RWPE1 (cell line): ENCODE results near the gene RAB36.

Experiments
- CTCF ChIA-PET: fragments of 350-600 bp; sonication (Branson Sonifier 250); formaldehyde crosslinking; extraction: SDS; loops from one replicate; lab custom pipeline; 2021; lab: Yijun Ruan, JAX
- POLR2A ChIA-PET: fragments of 400-600 bp; formaldehyde crosslinking; extraction: SDS; loops from one replicate; lab custom pipeline; 2020; ENCODE audit warnings: antibody characterized with exemption; ENCODE audit not compliant: low non-redundant PET; lab: Yijun Ruan, JAX
- DNase-seq: peaks from one replicate; pipeline ENCODE4 v3.0.0; 2012; ENCODE audit warnings: low spot score
- H3K27ac ChIP-seq: fragments of 450-650 bp; 2 replicates; pipeline ENCODE4 v1.5.1; 2017
- TF ChIP-seq, protein P1 (sequence below): fragments of 450-650 bp; conservative IDR thresholded peaks from 2 replicates; pipeline ENCODE4 v1.5.1; 2017; ENCODE audit warnings: low read depth, mild to moderate bottlenecking

RAB36 gene

DNA sequence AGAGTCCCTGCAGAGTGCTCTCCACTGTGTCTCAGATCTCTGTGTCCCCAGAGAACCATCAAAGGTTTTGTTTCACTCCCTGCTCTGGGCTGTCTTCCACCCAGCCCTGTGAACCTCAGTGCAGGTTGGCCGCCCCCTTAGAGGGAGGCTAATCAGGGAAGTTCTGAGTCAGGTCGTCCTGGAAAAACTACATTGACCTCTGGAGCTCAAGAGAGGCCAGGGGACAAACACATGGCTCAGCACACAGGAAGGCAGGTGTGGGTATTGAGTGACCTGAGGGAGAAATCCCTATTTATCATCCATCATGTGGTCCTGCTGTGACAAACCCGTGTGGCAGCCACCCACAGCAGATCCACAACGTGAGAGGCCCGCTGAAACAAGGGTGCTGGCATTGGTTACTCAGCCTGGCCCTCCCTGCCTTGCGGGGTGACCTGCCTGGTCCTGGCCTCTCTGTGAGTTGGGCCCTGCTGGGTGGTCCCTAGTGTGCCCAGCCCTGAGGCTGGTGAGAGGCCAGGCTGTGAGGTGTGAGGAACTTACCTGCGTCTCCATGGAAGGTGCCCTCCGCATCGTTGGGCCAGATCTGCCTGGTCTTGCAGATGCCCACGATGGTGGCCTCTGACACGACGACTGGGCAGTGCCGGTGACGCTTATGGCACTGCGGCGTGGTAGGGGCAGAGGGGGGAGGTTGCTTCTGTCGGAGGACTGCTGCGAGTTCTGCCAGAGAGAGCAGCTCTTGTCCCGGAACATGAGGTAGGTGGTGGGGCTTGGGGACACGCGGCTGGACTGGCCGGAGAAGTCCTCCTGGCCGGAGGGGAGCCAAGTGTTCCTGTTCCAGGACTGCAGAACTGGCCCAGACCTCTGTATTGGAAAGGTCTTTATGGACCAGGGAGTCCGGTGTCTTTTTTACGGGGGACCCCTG is 34.4 kb downstream of the RAB36 start:
- ChIA-PET CTCF (interaction anchor here (0.7 kb wide), 1 partner anchor 30 kb away, joined by 3 read pairs; no protein-coding TSS in a partner anchor), POLR2A (no interaction called here)
- no peak for DNase-seq
- TF ChIP-seq, protein P1, sequence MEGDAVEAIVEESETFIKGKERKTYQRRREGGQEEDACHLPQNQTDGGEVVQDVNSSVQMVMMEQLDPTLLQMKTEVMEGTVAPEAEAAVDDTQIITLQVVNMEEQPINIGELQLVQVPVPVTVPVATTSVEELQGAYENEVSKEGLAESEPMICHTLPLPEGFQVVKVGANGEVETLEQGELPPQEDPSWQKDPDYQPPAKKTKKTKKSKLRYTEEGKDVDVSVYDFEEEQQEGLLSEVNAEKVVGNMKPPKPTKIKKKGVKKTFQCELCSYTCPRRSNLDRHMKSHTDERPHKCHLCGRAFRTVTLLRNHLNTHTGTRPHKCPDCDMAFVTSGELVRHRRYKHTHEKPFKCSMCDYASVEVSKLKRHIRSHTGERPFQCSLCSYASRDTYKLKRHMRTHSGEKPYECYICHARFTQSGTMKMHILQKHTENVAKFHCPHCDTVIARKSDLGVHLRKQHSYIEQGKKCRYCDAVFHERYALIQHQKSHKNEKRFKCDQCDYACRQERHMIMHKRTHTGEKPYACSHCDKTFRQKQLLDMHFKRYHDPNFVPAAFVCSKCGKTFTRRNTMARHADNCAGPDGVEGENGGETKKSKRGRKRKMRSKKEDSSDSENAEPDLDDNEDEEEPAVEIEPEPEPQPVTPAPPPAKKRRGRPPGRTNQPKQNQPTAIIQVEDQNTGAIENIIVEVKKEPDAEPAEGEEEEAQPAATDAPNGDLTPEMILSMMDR, result no peak
- peak overlapping the region; percentile 81 for H3K27ac ChIP-seq

DNA sequence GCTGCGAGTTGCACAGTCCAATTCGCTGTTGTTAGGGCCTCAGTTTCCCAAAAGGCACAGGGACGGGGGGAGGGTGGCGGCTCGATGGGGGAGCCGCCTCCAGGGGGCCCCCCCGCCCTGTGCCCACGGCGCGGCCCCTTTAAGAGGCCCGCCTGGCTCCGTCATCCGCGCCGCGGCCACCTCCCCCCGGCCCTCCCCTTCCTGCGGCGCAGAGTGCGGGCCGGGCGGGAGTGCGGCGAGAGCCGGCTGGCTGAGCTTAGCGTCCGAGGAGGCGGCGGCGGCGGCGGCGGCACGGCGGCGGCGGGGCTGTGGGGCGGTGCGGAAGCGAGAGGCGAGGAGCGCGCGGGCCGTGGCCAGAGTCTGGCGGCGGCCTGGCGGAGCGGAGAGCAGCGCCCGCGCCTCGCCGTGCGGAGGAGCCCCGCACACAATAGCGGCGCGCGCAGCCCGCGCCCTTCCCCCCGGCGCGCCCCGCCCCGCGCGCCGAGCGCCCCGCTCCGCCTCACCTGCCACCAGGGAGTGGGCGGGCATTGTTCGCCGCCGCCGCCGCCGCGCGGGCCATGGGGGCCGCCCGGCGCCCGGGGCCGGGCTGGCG is 35.1 kb downstream of the RAB36 start, which contains the start of gene BCR:
Gene BCR (plus strand): TSS at position 209 of the 592 bp plus-strand sequence. CDS start 452 bp downstream, outside the sequence.
- ChIA-PET POLR2A (interaction anchor here (0.6 to 0.7 kb wide), 2 partner anchors 35 to 90 kb away, joined by 3 read pairs; no protein-coding TSS in a partner anchor), CTCF (interaction anchor here (2.3 kb wide), 1 partner anchor 102 kb away, joined by 13 read pairs; no protein-coding TSS in a partner anchor)
- TF ChIP-seq, protein P1, result no peak
- peak; percentile 59 for DNase-seq
- peak within 1 kb of the TSS; percentile 81 for H3K27ac ChIP-seq

DNA sequence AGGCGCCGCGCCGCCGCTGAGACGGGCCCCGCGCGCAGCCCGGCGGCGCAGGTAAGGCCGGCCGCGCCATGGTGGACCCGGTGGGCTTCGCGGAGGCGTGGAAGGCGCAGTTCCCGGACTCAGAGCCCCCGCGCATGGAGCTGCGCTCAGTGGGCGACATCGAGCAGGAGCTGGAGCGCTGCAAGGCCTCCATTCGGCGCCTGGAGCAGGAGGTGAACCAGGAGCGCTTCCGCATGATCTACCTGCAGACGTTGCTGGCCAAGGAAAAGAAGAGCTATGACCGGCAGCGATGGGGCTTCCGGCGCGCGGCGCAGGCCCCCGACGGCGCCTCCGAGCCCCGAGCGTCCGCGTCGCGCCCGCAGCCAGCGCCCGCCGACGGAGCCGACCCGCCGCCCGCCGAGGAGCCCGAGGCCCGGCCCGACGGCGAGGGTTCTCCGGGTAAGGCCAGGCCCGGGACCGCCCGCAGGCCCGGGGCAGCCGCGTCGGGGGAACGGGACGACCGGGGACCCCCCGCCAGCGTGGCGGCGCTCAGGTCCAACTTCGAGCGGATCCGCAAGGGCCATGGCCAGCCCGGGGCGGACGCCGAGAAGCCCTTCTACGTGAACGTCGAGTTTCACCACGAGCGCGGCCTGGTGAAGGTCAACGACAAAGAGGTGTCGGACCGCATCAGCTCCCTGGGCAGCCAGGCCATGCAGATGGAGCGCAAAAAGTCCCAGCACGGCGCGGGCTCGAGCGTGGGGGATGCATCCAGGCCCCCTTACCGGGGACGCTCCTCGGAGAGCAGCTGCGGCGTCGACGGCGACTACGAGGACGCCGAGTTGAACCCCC is 35.8 kb downstream of the RAB36 start:
- ChIA-PET POLR2A (interaction anchor here (0.6 to 0.7 kb wide), 3 partner anchors 34 to 90 kb away, joined by 3 read pairs; no protein-coding TSS in a partner anchor), CTCF (interaction anchor here (0.6 to 2.3 kb wide), 2 partner anchors 101 to 209 kb away, joined by 3 to 13 read pairs; no protein-coding TSS in a partner anchor)
- DNase-seq, result no peak
- peak overlapping the region; percentile 81 for H3K27ac ChIP-seq
- TF ChIP-seq, protein P1, result no peak

DNA sequence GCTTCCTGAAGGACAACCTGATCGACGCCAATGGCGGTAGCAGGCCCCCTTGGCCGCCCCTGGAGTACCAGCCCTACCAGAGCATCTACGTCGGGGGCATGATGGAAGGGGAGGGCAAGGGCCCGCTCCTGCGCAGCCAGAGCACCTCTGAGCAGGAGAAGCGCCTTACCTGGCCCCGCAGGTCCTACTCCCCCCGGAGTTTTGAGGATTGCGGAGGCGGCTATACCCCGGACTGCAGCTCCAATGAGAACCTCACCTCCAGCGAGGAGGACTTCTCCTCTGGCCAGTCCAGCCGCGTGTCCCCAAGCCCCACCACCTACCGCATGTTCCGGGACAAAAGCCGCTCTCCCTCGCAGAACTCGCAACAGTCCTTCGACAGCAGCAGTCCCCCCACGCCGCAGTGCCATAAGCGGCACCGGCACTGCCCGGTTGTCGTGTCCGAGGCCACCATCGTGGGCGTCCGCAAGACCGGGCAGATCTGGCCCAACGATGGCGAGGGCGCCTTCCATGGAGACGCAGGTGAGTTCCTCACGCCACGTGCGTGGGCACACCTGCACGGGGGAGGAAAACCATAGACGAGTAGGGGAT is 36.5 kb downstream of the RAB36 start:
- DNase-seq, result no peak
- POLR2A ChIA-PET, result no interaction called here
- CTCF ChIA-PET, result interaction anchor here (0.6 to 2.3 kb wide), 3 partner anchors 12 to 208 kb away, joined by 3 to 13 read pairs (median 3); no protein-coding TSS in a partner anchor
- TF ChIP-seq, protein P1, result no peak
- H3K27ac ChIP-seq, result peak overlapping the region; percentile 81

DNA sequence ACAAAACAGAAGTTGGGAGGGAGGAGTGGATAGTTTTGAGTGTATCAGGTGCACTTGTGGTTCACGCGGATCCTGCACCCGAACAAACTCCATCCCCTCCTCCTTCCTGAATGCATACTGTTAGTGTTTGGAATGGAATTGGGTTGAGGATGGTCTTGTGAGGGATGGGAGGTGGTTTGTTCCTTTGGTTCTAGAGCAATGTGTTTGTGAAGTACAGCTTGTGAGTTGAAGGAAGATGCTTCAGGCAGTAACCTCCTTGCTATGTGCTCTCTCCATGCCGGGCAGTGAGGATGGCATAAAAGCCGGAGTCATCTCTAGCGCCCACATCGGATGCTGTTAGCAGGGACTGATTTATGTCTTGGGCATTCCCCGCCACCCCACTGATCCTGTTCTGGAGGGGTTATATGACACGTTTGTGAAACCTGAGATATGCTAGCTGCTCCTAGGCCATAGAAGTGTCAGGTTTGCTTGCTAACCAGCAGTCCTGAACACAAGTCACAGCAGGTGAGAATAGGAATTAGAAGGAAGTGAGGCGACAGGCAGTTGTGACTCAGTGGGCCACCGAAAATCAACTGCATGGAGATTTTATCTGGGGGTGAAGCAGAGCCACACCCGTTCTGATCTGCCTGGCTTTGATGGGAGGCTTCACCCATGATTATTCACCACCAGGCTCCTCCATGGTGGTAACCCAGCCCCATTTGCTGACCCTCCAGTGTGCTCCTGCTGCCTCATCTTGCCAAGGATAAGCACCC is 37.2 kb downstream of the RAB36 start:
- DNase-seq, result peak; percentile 71
- POLR2A ChIA-PET, result no interaction called here
- CTCF ChIA-PET, result interaction anchor here (0.6 to 2.3 kb wide), 2 partner anchors 11 to 100 kb away, joined by 3 to 13 read pairs; no protein-coding TSS in a partner anchor
- TF ChIP-seq, protein P1, result no peak
- H3K27ac ChIP-seq, result peak overlapping the region; percentile 81
